ENCODE data around the gene ST6GALNAC5.

The ST6GALNAC5 gene

DNA sequence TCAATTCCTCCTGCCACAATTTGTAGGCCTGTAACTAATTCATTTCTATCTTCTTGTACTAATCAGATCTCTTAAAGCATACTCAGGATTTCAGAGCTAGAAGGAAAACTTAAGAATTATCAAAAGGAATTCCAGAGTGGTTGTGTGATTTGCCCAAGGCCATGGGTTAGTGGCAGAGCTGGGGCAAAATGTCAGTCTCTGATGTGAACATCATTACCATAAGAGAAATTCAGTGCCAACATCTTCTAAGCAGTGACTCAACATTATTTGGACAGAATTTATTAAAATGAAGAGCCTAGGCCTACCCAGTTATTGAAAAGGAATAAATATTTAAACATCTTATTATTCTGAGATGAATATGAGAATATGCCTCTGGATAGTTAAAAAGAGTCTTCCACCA, 14.5 kb downstream of the ST6GALNAC5 start:
- Histone ChIP-seq H3K79me2 (ENCODE audit: insufficient read depth, low read length) (no peaks in the 10 kb centered on the region), H3K9ac (ENCODE audit: low read length) (no peak overlapping the region), H3K36me3 (ENCODE audit: low read length) (no peaks in the 10 kb centered on the region), H3K4me2 (ENCODE audit: low read depth, low read length, poor library complexity, severe bottlenecking) (no peak overlapping the region), H3K4me3 (ENCODE audit: insufficient read depth, low read length, poor library complexity, severe bottlenecking) (no peak overlapping the region), H3K27ac (ENCODE audit: low read depth, low read length) (no peak overlapping the region), H3K9me3 (ENCODE audit: insufficient read depth, low read length) (no peaks in the 10 kb centered on the region), H3F3A (ENCODE audit: insufficient read depth) (no peaks in the 10 kb centered on the region), H3K9me2 (replicated peaks; ENCODE audit: insufficient read depth, low read length) (no peaks in the 10 kb centered on the region), H2AFZ (ENCODE audit: low read depth, low read length, severe bottlenecking) (no peak overlapping the region), H3K27me3 (ENCODE audit: low read length) (no peaks in the 10 kb centered on the region), H4K20me1 (ENCODE audit: low read depth, low read length) (no peaks in the 10 kb centered on the region)
- TF ChIP-seq, protein P1, sequence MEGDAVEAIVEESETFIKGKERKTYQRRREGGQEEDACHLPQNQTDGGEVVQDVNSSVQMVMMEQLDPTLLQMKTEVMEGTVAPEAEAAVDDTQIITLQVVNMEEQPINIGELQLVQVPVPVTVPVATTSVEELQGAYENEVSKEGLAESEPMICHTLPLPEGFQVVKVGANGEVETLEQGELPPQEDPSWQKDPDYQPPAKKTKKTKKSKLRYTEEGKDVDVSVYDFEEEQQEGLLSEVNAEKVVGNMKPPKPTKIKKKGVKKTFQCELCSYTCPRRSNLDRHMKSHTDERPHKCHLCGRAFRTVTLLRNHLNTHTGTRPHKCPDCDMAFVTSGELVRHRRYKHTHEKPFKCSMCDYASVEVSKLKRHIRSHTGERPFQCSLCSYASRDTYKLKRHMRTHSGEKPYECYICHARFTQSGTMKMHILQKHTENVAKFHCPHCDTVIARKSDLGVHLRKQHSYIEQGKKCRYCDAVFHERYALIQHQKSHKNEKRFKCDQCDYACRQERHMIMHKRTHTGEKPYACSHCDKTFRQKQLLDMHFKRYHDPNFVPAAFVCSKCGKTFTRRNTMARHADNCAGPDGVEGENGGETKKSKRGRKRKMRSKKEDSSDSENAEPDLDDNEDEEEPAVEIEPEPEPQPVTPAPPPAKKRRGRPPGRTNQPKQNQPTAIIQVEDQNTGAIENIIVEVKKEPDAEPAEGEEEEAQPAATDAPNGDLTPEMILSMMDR (IDR thresholded peaks at IDR 0.05; ENCODE audit: insufficient read depth, low read length, poor library complexity, severe bottlenecking) = no peak

DNA sequence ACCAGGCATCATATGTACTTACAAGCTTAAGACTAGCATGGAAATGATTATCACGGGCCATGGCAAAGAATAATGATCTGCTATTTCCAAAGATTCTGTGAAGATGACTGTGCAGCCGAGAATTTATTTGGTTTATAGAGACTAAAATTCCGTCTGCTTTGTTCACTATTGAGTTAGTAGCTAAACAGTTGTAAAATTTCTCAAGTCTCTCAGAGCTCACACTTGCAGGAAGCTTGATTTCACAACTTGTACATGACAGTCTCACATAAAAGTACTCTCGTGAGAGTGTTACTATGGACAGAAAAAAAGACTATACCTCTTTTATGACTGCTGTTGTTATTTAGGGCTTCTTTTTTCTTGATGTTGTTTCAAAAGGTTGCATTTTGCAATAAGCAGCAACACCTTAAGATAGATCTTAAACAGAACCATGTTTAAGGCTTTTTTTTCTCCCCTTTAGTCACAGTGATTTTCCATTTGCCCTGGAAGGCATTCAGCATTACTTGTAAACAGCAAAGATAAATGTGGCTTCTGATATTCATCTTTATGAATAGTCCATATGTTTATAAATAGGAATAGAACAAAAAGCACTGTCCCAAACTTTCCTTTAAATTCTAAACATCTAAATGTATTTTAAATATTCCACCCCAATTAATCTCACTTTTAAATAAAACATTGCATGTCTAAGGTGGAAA, 24.8 kb downstream of the ST6GALNAC5 start:
- Histone ChIP-seq H3K36me3 (ENCODE audit: low read length) (no peaks in the 10 kb centered on the region), H3F3A (ENCODE audit: insufficient read depth) (no peaks in the 10 kb centered on the region), H3K9me2 (replicated peaks; ENCODE audit: insufficient read depth, low read length) (no peaks in the 10 kb centered on the region), H3K4me2 (ENCODE audit: low read depth, low read length, poor library complexity, severe bottlenecking) (no peak overlapping the region), H3K4me3 (ENCODE audit: insufficient read depth, low read length, poor library complexity, severe bottlenecking) (no peak overlapping the region), H3K9ac (ENCODE audit: low read length) (no peak overlapping the region), H3K27me3 (ENCODE audit: low read length) (no peaks in the 10 kb centered on the region), H4K20me1 (ENCODE audit: low read depth, low read length) (no peaks in the 10 kb centered on the region), H2AFZ (ENCODE audit: low read depth, low read length, severe bottlenecking) (no peak overlapping the region), H3K27ac (ENCODE audit: low read depth, low read length) (no peak overlapping the region), H3K79me2 (ENCODE audit: insufficient read depth, low read length) (no peaks in the 10 kb centered on the region), H3K9me3 (ENCODE audit: insufficient read depth, low read length) (no peaks in the 10 kb centered on the region)
- TF ChIP-seq, protein P1 (IDR thresholded peaks at IDR 0.05; ENCODE audit: insufficient read depth, low read length, poor library complexity, severe bottlenecking) = no peak
- no peak for TF ChIP-seq EZH2phosphoT487 (conservative IDR thresholded peaks at IDR 0.05; ENCODE audit: low read length)

GRCh38 chr1:76892675-76893074, 25.4 kb downstream of the ST6GALNAC5 start:
- Histone ChIP-seq H2AFZ (ENCODE audit: low read depth, low read length, severe bottlenecking) (no peak overlapping the region), H3K4me3 (ENCODE audit: insufficient read depth, low read length, poor library complexity, severe bottlenecking) (no peak overlapping the region), H3K9me3 (ENCODE audit: insufficient read depth, low read length) (no peaks in the 10 kb centered on the region)

More at GRCh38 chr1:76892675-76893074, 25.4 kb downstream of the ST6GALNAC5 start:
- H3K9ac ChIP-seq (ENCODE audit: low read length) = no peak overlapping the region
- no peaks in the 10 kb centered on the region for H3K79me2 ChIP-seq (ENCODE audit: insufficient read depth, low read length)
- H3K4me2 ChIP-seq (ENCODE audit: low read depth, low read length, poor library complexity, severe bottlenecking) = no peak overlapping the region
- no peaks in the 10 kb centered on the region for H3F3A ChIP-seq (ENCODE audit: insufficient read depth)
- TF ChIP-seq EZH2phosphoT487 (conservative IDR thresholded peaks at IDR 0.05; ENCODE audit: low read length) = no peak
- TF ChIP-seq, protein P1 (IDR thresholded peaks at IDR 0.05; ENCODE audit: insufficient read depth, low read length, poor library complexity, severe bottlenecking) = no peak
- H3K9me2 ChIP-seq (replicated peaks; ENCODE audit: insufficient read depth, low read length) = no peaks in the 10 kb centered on the region
- no peaks in the 10 kb centered on the region for H4K20me1 ChIP-seq (ENCODE audit: low read depth, low read length)
- H3K27me3 ChIP-seq (ENCODE audit: low read length) = no peaks in the 10 kb centered on the region
- H3K27ac ChIP-seq (ENCODE audit: low read depth, low read length) = no peak overlapping the region
- H3K36me3 ChIP-seq (ENCODE audit: low read length) = no peaks in the 10 kb centered on the region

Measured in SU-DHL-6 (cell line).